ELF-1 (cell line): Measurements from ENCODE around the gene AMBRA1.
A peak's percentile ranks its signal among the peaks of the same experiment; 100 is the strongest.
"Not testable (repeated sequence)": the region's sequence is repeated elsewhere in the genome, so short reads cannot be mapped to it uniquely, and the experiment has no call there.

Experiments used
- DNase-seq: peaks from one replicate; pipeline ENCODE4 v3.0.0-alpha.2; 2016; ENCODE audit warnings: low read depth, low spot score

AMBRA1 gene

GRCh38 chr11:46534711-46535110 lies 59.1 kb downstream of the AMBRA1 start:
- no peak for DNase-seq

- DNase-seq = no peak
Observed at GRCh38 chr11:46533396-46534100, 60.3 kb downstream of the AMBRA1 start.

- no peak for DNase-seq
Observed at GRCh38 chr11:46529928-46530574, 63.8 kb downstream of the AMBRA1 start.

- DNase-seq = peak; percentile 75
Observed at GRCh38 chr11:46529095-46529905, 64.5 kb downstream of the AMBRA1 start.

GRCh38 chr11:46528445-46529094 lies 65.3 kb downstream of the AMBRA1 start:
- DNase-seq = no peak

GRCh38 chr11:46527591-46528130 lies 66.2 kb downstream of the AMBRA1 start:
- DNase-seq = no peak

- no peak for DNase-seq
Observed at GRCh38 chr11:46526216-46527215, 67.3 kb downstream of the AMBRA1 start.

- no peak for DNase-seq
Observed at GRCh38 chr11:46524201-46524770, 69.5 kb downstream of the AMBRA1 start.

GRCh38 chr11:46523290-46523689 lies 70.5 kb downstream of the AMBRA1 start:
- DNase-seq = no peak

GRCh38 chr11:46522682-46523281 lies 71.0 kb downstream of the AMBRA1 start:
- no peak for DNase-seq

GRCh38 chr11:46521961-46522681 lies 71.7 kb downstream of the AMBRA1 start:
- no peak for DNase-seq

GRCh38 chr11:46520971-46521745 lies 72.7 kb downstream of the AMBRA1 start:
- peak; percentile 29 for DNase-seq

GRCh38 chr11:46519351-46519750 lies 74.5 kb downstream of the AMBRA1 start:
- DNase-seq = no peak

GRCh38 chr11:46518928-46519327 lies 74.9 kb downstream of the AMBRA1 start:
- DNase-seq = not testable (repeated sequence)

- DNase-seq = no peak
Observed at GRCh38 chr11:46514370-46514769, 79.5 kb downstream of the AMBRA1 start.

GRCh38 chr11:46513934-46514342 lies 79.9 kb downstream of the AMBRA1 start:
- no peak for DNase-seq

- no peak for DNase-seq
Observed at GRCh38 chr11:46512261-46512881, 81.5 kb downstream of the AMBRA1 start.

GRCh38 chr11:46511342-46511741 lies 82.5 kb downstream of the AMBRA1 start:
- DNase-seq = no peak
